ENCODE data around the gene APLF. TPM values are rescaled to one million over a fixed set of nuclear protein-coding genes. Genes with fewer than 3 reads are reported as not detected.

APLF gene
- total RNA-seq, 1 donor from 2014 or later, result 11.6 TPM

DNA sequence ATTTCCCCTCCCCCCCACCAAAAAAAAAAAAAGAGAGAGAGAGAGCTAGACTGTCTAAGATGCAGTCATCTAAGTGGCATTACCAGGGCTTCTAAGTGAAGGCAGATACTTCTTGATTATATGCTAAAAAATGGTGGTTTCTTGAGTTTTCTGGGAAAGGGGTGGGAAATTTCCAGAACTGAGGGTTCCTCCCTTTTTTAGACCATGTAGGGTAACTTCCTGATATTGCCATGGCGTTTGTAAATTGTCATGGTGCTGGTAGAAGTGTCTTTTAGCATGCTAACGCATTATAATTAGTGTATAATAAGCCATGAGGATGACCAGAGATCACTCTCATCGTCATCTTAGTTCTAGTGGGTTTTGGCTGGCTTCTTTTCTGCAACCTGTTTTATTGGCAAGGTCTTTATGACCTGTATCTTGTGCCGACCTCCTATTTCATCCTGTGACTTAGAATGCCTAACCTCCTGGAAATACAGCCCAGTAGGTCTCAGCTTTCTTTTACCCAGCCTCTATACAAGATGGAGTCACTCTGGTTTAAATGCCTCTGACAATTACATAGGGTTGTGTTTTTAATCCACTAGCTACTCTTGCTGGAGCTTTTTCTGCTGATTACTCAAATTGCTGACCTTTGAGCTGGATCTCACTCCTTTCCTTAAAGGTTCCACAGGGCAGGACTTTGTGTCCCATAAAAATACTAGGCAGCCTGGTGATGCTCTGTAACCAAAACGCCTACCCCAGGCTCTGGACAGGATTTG is 145.6 kb downstream of the APLF start:
- Mint-ChIP-seq H3K27ac (no peak overlapping the region), H3K36me3 (ENCODE audit: insufficient read depth) (peaks cover 4% of the 10 kb centered on the region), H3K4me1 (ENCODE audit: low read depth) (no peaks in the 10 kb centered on the region), H3K4me3 (ENCODE audit: low read depth) (no peak overlapping the region), H3K27me3 (no peaks in the 10 kb centered on the region), H3K9me3 (ENCODE audit: low read depth) (peaks cover 25% of the 10 kb centered on the region)
- TF ChIP-seq, protein P1, sequence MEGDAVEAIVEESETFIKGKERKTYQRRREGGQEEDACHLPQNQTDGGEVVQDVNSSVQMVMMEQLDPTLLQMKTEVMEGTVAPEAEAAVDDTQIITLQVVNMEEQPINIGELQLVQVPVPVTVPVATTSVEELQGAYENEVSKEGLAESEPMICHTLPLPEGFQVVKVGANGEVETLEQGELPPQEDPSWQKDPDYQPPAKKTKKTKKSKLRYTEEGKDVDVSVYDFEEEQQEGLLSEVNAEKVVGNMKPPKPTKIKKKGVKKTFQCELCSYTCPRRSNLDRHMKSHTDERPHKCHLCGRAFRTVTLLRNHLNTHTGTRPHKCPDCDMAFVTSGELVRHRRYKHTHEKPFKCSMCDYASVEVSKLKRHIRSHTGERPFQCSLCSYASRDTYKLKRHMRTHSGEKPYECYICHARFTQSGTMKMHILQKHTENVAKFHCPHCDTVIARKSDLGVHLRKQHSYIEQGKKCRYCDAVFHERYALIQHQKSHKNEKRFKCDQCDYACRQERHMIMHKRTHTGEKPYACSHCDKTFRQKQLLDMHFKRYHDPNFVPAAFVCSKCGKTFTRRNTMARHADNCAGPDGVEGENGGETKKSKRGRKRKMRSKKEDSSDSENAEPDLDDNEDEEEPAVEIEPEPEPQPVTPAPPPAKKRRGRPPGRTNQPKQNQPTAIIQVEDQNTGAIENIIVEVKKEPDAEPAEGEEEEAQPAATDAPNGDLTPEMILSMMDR (IDR thresholded peaks at IDR 0.05; ENCODE audit: unreplicated experiment), result no peak
- DNase-seq (ENCODE audit: low spot score, unreplicated experiment), result no peak

DNA sequence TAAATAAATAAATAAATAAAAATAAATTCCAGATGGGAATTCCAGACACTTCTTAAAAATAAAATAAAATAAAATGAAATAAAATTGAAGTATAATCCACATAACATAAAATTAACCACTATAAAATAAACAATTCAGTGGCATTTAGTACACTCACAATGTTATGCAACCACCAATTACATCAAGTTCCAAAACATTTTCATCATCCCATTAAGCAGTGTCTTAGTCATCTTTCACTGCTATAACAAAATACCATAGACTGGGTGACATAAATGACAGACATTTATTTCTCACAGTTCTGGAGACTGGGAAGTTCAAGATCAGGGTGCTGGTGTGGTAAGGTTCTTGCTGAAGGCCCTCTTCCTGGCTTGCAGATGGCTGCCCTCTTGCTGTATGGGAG is 153.4 kb downstream of the APLF start:
- H3K9me3 Mint-ChIP-seq (ENCODE audit: low read depth), result peaks cover 7% of the 10 kb centered on the region

DNA sequence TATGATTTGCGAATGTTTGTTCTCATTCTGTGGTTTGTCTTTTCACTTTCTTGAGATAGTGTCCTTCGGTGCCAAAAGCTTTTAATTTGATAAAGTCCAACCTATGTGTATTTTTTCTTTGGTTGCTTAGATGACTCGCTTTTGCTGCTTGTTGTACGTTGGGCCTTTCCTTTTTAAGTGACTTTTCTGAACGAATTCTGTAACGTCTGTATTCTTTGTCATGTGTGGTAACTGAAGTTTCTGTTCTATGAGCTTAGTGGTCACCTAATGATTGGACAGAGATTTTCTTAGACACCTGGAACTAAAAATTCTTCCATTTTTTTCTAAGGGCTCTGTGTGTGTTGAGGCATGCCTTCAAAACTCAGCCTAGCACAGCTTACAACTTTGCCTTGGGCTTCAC is 156.4 kb downstream of the APLF start:
- no peaks in the 10 kb centered on the region for H3K27me3 Mint-ChIP-seq
- no peak overlapping the region for H3K4me3 Mint-ChIP-seq (ENCODE audit: low read depth)
- H3K9me3 Mint-ChIP-seq (ENCODE audit: low read depth), result peaks cover 8% of the 10 kb centered on the region
- DNase-seq (ENCODE audit: low spot score, unreplicated experiment), result no peak
- no peaks in the 10 kb centered on the region for H3K36me3 Mint-ChIP-seq (ENCODE audit: insufficient read depth)
- TF ChIP-seq, protein P1 (IDR thresholded peaks at IDR 0.05; ENCODE audit: unreplicated experiment), result no peak
- H3K27ac Mint-ChIP-seq, result no peak overlapping the region
- H3K4me1 Mint-ChIP-seq (ENCODE audit: low read depth), result no peaks in the 10 kb centered on the region

More for the DNA sequence above, 153.4 kb downstream of the APLF start:
- no peaks in the 10 kb centered on the region for H3K27me3 Mint-ChIP-seq
- no peak overlapping the region for H3K27ac Mint-ChIP-seq
- no peak overlapping the region for H3K4me3 Mint-ChIP-seq (ENCODE audit: low read depth)
- DNase-seq (ENCODE audit: low spot score, unreplicated experiment), result no peak
- no peaks in the 10 kb centered on the region for H3K4me1 Mint-ChIP-seq (ENCODE audit: low read depth)
- TF ChIP-seq, protein P1 (IDR thresholded peaks at IDR 0.05; ENCODE audit: unreplicated experiment), result no peak
- no peaks in the 10 kb centered on the region for H3K36me3 Mint-ChIP-seq (ENCODE audit: insufficient read depth)

DNA sequence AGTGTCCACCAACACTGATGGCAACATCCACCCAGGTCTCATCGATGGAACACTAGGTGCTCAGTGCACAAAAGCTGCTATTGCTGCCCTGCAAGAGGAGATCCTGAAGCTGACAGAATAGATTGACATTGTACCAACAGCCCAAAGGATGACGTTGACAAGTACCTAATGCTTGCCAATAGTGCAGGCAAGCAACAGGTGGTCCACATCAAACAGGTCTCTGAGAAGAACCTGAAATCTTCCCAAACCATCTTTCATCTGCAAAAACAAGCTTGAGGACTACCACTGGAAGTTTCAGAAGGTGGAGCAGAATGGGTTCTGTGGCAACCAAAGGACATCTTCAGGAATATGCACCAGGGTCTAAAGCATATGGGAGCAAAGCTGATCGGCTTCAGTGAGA is 160.2 kb downstream of the APLF start:
- no peak for DNase-seq (ENCODE audit: low spot score, unreplicated experiment)
- Mint-ChIP-seq H3K36me3 (ENCODE audit: insufficient read depth) (no peaks in the 10 kb centered on the region), H3K9me3 (ENCODE audit: low read depth) (peaks cover 3% of the 10 kb centered on the region), H3K4me3 (ENCODE audit: low read depth) (no peak overlapping the region), H3K27me3 (no peaks in the 10 kb centered on the region), H3K4me1 (ENCODE audit: low read depth) (no peaks in the 10 kb centered on the region), H3K27ac (no peak overlapping the region)
- TF ChIP-seq, protein P1 (IDR thresholded peaks at IDR 0.05; ENCODE audit: unreplicated experiment), result no peak

Other genes starting within 250 kb of the APLF start
- gene PPP3R1, start 215.1 kb upstream of the APLF start, total RNA-seq, result 44.1 and 48.5 TPM in 2 replicates
- not detected in 2 replicates for gene CNRIP1, start 147.6 kb upstream of the APLF start, total RNA-seq
- gene PLEK, start 102.3 kb upstream of the APLF start, total RNA-seq, result 0.10 TPM in 1 of 2 replicates, not detected in the other
- 1.2 and 1.5 TPM in 2 replicates for gene FBXO48, start 291 bp upstream of the APLF start, total RNA-seq
- 0.09 and 0.12 TPM in 2 replicates for gene PROKR1, start 176.0 kb downstream of the APLF start, total RNA-seq